ENCODE results near the gene TP63. TPM values are rescaled to one million over a fixed set of nuclear protein-coding genes. Genes with fewer than 3 reads are reported as not detected.

Gene TP63
- polyA plus RNA-seq, 1 donor from 2014 or later = 0.12 TPM

DNA sequence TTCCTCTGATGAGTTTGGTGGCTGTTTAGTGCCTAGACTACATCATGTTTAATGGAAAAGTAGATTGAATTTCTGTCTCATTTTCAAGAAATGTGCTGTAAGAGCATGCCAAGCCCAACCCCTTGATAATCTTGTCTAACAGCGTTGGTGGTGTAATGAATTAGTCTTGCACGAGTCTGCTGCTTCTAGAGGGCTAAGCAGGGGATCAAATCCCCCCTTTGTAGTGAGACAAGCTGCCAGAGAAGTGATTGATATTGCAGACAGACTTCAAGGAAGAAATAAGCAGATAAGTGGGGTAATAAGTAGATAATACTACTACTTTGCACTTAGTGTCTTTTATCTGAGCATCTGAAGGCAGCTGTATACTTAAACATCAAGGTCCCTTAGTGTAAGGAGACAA is 141.4 kb downstream of the TP63 start:
- Histone ChIP-seq H3K9ac (ENCODE audit: low read length) (no peak overlapping the region), H3K9me2 (ENCODE audit: insufficient read depth, low read length) (no peaks in the 10 kb centered on the region), H3K79me2 (replicated peaks; ENCODE audit: insufficient read depth, low read length) (no peaks in the 10 kb centered on the region), H3K4me2 (ENCODE audit: low read length) (no peak overlapping the region), H2AFZ (ENCODE audit: low read depth, low read length) (no peak overlapping the region), H4K20me1 (ENCODE audit: insufficient read depth) (no peaks in the 10 kb centered on the region), H3F3A (ENCODE audit: insufficient read depth, low read length, poor library complexity, severe bottlenecking) (peaks cover 4% of the 10 kb centered on the region), H3K27ac (ENCODE audit: low read length) (no peak overlapping the region), H3K4me3 (ENCODE audit: low read length) (no peak overlapping the region), H3K9me3 (ENCODE audit: low read length) (no peaks in the 10 kb centered on the region), H3K36me3 (ENCODE audit: insufficient read depth, low read length) (no peaks in the 10 kb centered on the region), H3K27me3 (ENCODE audit: insufficient read depth, low read depth, low read length) (no peaks in the 10 kb centered on the region)
- TF ChIP-seq POLR2AphosphoS5 (IDR thresholded peaks at IDR 0.05) (peak; percentile 95), SMC3 (conservative IDR thresholded peaks at IDR 0.05; ENCODE audit: poor library complexity) (no peak), EZH2 (IDR thresholded peaks at IDR 0.05; ENCODE audit: borderline replicate concordance, insufficient read depth, low read length, poor library complexity, severe bottlenecking) (no peak), REST (IDR thresholded peaks at IDR 0.05; ENCODE audit: borderline replicate concordance) (peak; percentile 68), EP300 (conservative IDR thresholded peaks at IDR 0.05; ENCODE audit: poor library complexity, severe bottlenecking) (peak; percentile 100), MXI1 (conservative IDR thresholded peaks at IDR 0.05; ENCODE audit: poor library complexity, severe bottlenecking) (no peak)

DNA sequence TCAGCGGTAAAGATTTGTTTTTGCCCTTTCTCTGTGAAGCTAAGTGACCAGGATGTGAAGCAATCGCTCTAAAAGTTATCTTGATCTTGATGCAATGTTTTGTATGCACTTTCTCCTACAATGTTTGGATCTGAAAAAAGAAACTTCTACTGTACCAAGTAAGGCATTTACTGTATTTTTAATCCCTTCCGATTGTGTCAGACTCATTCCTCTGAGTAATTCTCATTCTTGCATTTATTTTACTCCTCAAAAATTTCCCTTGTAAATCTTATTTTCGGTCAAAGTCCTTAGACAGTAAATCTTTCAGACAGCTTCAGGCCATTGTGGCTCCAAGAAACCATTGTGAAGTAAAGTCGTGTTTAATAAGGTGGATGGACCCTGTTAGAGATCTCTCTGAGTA is 141.9 kb downstream of the TP63 start:
- Histone ChIP-seq H3K79me2 (replicated peaks; ENCODE audit: insufficient read depth, low read length) (no peaks in the 10 kb centered on the region), H3K27me3 (ENCODE audit: insufficient read depth, low read depth, low read length) (no peaks in the 10 kb centered on the region), H3K4me3 (ENCODE audit: low read length) (no peak overlapping the region), H3K9me3 (ENCODE audit: low read length) (no peaks in the 10 kb centered on the region), H3K9me2 (ENCODE audit: insufficient read depth, low read length) (no peaks in the 10 kb centered on the region), H3K9ac (ENCODE audit: low read length) (no peak overlapping the region), H3F3A (ENCODE audit: insufficient read depth, low read length, poor library complexity, severe bottlenecking) (peaks cover 4% of the 10 kb centered on the region), H3K36me3 (ENCODE audit: insufficient read depth, low read length) (no peaks in the 10 kb centered on the region), H2AFZ (ENCODE audit: low read depth, low read length) (no peak overlapping the region), H4K20me1 (ENCODE audit: insufficient read depth) (no peaks in the 10 kb centered on the region), H3K4me2 (ENCODE audit: low read length) (no peak overlapping the region), H3K27ac (ENCODE audit: low read length) (no peak overlapping the region)
- TF ChIP-seq, protein P1, sequence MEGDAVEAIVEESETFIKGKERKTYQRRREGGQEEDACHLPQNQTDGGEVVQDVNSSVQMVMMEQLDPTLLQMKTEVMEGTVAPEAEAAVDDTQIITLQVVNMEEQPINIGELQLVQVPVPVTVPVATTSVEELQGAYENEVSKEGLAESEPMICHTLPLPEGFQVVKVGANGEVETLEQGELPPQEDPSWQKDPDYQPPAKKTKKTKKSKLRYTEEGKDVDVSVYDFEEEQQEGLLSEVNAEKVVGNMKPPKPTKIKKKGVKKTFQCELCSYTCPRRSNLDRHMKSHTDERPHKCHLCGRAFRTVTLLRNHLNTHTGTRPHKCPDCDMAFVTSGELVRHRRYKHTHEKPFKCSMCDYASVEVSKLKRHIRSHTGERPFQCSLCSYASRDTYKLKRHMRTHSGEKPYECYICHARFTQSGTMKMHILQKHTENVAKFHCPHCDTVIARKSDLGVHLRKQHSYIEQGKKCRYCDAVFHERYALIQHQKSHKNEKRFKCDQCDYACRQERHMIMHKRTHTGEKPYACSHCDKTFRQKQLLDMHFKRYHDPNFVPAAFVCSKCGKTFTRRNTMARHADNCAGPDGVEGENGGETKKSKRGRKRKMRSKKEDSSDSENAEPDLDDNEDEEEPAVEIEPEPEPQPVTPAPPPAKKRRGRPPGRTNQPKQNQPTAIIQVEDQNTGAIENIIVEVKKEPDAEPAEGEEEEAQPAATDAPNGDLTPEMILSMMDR (IDR thresholded peaks at IDR 0.05; ENCODE audit: poor library complexity, severe bottlenecking) = no peak
- TF ChIP-seq SMC3 (conservative IDR thresholded peaks at IDR 0.05; ENCODE audit: poor library complexity) = no peak

GRCh38 chr3:189776149-189776824 is 145.1 kb downstream of the TP63 start:
- no peak overlapping the region for H3K9ac ChIP-seq (ENCODE audit: low read length)
- H3K9me2 ChIP-seq (ENCODE audit: insufficient read depth, low read length) = no peaks in the 10 kb centered on the region
- H3K79me2 ChIP-seq (replicated peaks; ENCODE audit: insufficient read depth, low read length) = no peaks in the 10 kb centered on the region
- no peak overlapping the region for H3K4me3 ChIP-seq (ENCODE audit: low read length)
- H3K27me3 ChIP-seq (ENCODE audit: insufficient read depth, low read depth, low read length) = no peaks in the 10 kb centered on the region
- TF ChIP-seq MXI1 (conservative IDR thresholded peaks at IDR 0.05; ENCODE audit: poor library complexity, severe bottlenecking) = no peak
- no peak for TF ChIP-seq TAF1 (IDR thresholded peaks at IDR 0.05; ENCODE audit: low read depth)
- no peak for TF ChIP-seq SMC3 (conservative IDR thresholded peaks at IDR 0.05; ENCODE audit: poor library complexity)
- no peak for TF ChIP-seq REST (IDR thresholded peaks at IDR 0.05; ENCODE audit: borderline replicate concordance)
- no peak for TF ChIP-seq POLR2AphosphoS5 (IDR thresholded peaks at IDR 0.05)
- no peak for TF ChIP-seq EP300 (conservative IDR thresholded peaks at IDR 0.05; ENCODE audit: poor library complexity, severe bottlenecking)
- TF ChIP-seq, protein P1 (IDR thresholded peaks at IDR 0.05; ENCODE audit: poor library complexity, severe bottlenecking) = no peak
- no peak for TF ChIP-seq RAD21 (conservative IDR thresholded peaks at IDR 0.05)
- TF ChIP-seq EZH2 (IDR thresholded peaks at IDR 0.05; ENCODE audit: borderline replicate concordance, insufficient read depth, low read length, poor library complexity, severe bottlenecking) = no peak
- no peak overlapping the region for H3K4me2 ChIP-seq (ENCODE audit: low read length)
- no peaks in the 10 kb centered on the region for H3K9me3 ChIP-seq (ENCODE audit: low read length)
- H4K20me1 ChIP-seq (ENCODE audit: insufficient read depth) = no peaks in the 10 kb centered on the region
- H3K27ac ChIP-seq (ENCODE audit: low read length) = no peak overlapping the region
- no peaks in the 10 kb centered on the region for H3K36me3 ChIP-seq (ENCODE audit: insufficient read depth, low read length)
- H2AFZ ChIP-seq (ENCODE audit: low read depth, low read length) = no peak overlapping the region
- H3F3A ChIP-seq (ENCODE audit: insufficient read depth, low read length, poor library complexity, severe bottlenecking) = peaks cover 4% of the 10 kb centered on the region
